ENCODE results near the gene SPRYD3. TPM values are rescaled to one million over a fixed set of nuclear protein-coding genes. Genes with fewer than 3 reads are reported as not detected.

Gene SPRYD3
- total RNA-seq, 1 donor from 2014 or later = 35.6 TPM

GRCh38 chr12:53107122-53107521 lies 27.9 kb upstream of the SPRYD3 start:
- DNase-seq = no peak
- Mint-ChIP-seq H3K27ac (no peak overlapping the region), H3K4me3 (no peak overlapping the region), H3K4me1 (peaks cover 16% of the 10 kb centered on the region), H3K9me3 (no peaks in the 10 kb centered on the region), H3K36me3 (ENCODE audit: low read depth) (no peaks in the 10 kb centered on the region), H3K27me3 (peaks cover 2% of the 10 kb centered on the region)
- intact Hi-C loops (cut with micrococcal nuclease) = no loop called here

- DNase-seq = no peak
- no peaks in the 10 kb centered on the region for H3K36me3 Mint-ChIP-seq (ENCODE audit: low read depth)
- H3K27me3 Mint-ChIP-seq = no peaks in the 10 kb centered on the region
- H3K27ac Mint-ChIP-seq = no peak overlapping the region
- H3K4me3 Mint-ChIP-seq = no peak overlapping the region
- H3K4me1 Mint-ChIP-seq = peaks cover 16% of the 10 kb centered on the region
- intact Hi-C loops (cut with micrococcal nuclease) = no loop called here
- H3K9me3 Mint-ChIP-seq = no peaks in the 10 kb centered on the region
Measured at GRCh38 chr12:53105712-53106439, 26.7 kb upstream of the SPRYD3 start.

- intact Hi-C loops (cut with micrococcal nuclease) = no loop called here
- H3K27ac Mint-ChIP-seq = no peak overlapping the region
- DNase-seq = no peak
Measured at GRCh38 chr12:53105256-53105655, 26.1 kb upstream of the SPRYD3 start.

GRCh38 chr12:53103860-53104305 lies 24.7 kb upstream of the SPRYD3 start:
- Mint-ChIP-seq H3K9me3 (no peaks in the 10 kb centered on the region), H3K27ac (peak overlapping the region; percentile 48), H3K4me1 (peaks cover 22% of the 10 kb centered on the region), H3K27me3 (peaks cover 3% of the 10 kb centered on the region), H3K4me3 (no peak overlapping the region), H3K36me3 (ENCODE audit: low read depth) (no peaks in the 10 kb centered on the region)
- DNase-seq = peak; percentile 68
- intact Hi-C loops (cut with micrococcal nuclease) = no loop called here

More at GRCh38 chr12:53105256-53105655, 26.1 kb upstream of the SPRYD3 start:
- Mint-ChIP-seq H3K36me3 (ENCODE audit: low read depth) (no peaks in the 10 kb centered on the region), H3K4me3 (no peak overlapping the region), H3K9me3 (no peaks in the 10 kb centered on the region), H3K4me1 (peaks cover 16% of the 10 kb centered on the region), H3K27me3 (no peaks in the 10 kb centered on the region)

- H3K9me3 Mint-ChIP-seq = no peaks in the 10 kb centered on the region
- H3K4me1 Mint-ChIP-seq = peaks cover 30% of the 10 kb centered on the region
- H3K27ac Mint-ChIP-seq = peak within 1 kb of the TSS; percentile 48
- H3K36me3 Mint-ChIP-seq (ENCODE audit: low read depth) = no peaks in the 10 kb centered on the region
- intact Hi-C loops (cut with micrococcal nuclease) = no loop called here
- peak within 1 kb of the TSS; percentile 7 for H3K4me3 Mint-ChIP-seq
- DNase-seq = peak; percentile 73
- H3K27me3 Mint-ChIP-seq = peaks cover 7% of the 10 kb centered on the region
Measured at GRCh38 chr12:53102883-53103807, 24.0 kb upstream of the SPRYD3 start, which contains the start of gene SOAT2. SOAT2 (plus strand) TSS chr12:53103486; CDS start chr12:53103578, 92 bp downstream.

GRCh38 chr12:53101931-53102781 lies 23.0 kb upstream of the SPRYD3 start:
- peaks cover 9% of the 10 kb centered on the region for H3K27me3 Mint-ChIP-seq
- no peak for DNase-seq
- H3K9me3 Mint-ChIP-seq = no peaks in the 10 kb centered on the region
- no peaks in the 10 kb centered on the region for H3K36me3 Mint-ChIP-seq (ENCODE audit: low read depth)
- peaks cover 33% of the 10 kb centered on the region for H3K4me1 Mint-ChIP-seq
- intact Hi-C loops (cut with micrococcal nuclease) = no loop called here
- no peak overlapping the region for H3K27ac Mint-ChIP-seq
- no peak overlapping the region for H3K4me3 Mint-ChIP-seq

GRCh38 chr12:53101266-53101665 lies 22.1 kb upstream of the SPRYD3 start:
- Mint-ChIP-seq H3K4me3 (no peak overlapping the region), H3K27me3 (peaks cover 17% of the 10 kb centered on the region), H3K27ac (no peak overlapping the region), H3K4me1 (peaks cover 40% of the 10 kb centered on the region), H3K9me3 (no peaks in the 10 kb centered on the region), H3K36me3 (ENCODE audit: low read depth) (no peaks in the 10 kb centered on the region)
- intact Hi-C loops (cut with micrococcal nuclease) = no loop called here
- DNase-seq = no peak

- Mint-ChIP-seq H3K27ac (no peak overlapping the region), H3K4me1 (peaks cover 40% of the 10 kb centered on the region), H3K9me3 (no peaks in the 10 kb centered on the region), H3K27me3 (peaks cover 21% of the 10 kb centered on the region), H3K4me3 (no peak overlapping the region), H3K36me3 (ENCODE audit: low read depth) (no peaks in the 10 kb centered on the region)
- intact Hi-C loops (cut with micrococcal nuclease) = no loop called here
- DNase-seq = no peak
Measured at GRCh38 chr12:53100466-53101151, 21.4 kb upstream of the SPRYD3 start.

GRCh38 chr12:53099071-53099882 lies 20.1 kb upstream of the SPRYD3 start:
- peak; percentile 96 for DNase-seq
- peaks cover 40% of the 10 kb centered on the region for H3K4me1 Mint-ChIP-seq
- peak overlapping the region; percentile 77 for H3K4me3 Mint-ChIP-seq
- H3K9me3 Mint-ChIP-seq = no peaks in the 10 kb centered on the region
- H3K27me3 Mint-ChIP-seq = peaks cover 23% of the 10 kb centered on the region
- intact Hi-C loops (cut with micrococcal nuclease) = loop anchor here (1.0 to 5.0 kb wide), 2 partner anchors 33 to 47 kb away; partner anchors contain the start of gene TNS2
- peak overlapping the region; percentile 58 for H3K27ac Mint-ChIP-seq
- no peaks in the 10 kb centered on the region for H3K36me3 Mint-ChIP-seq (ENCODE audit: low read depth)

GRCh38 chr12:53098354-53098981 lies 19.3 kb upstream of the SPRYD3 start:
- DNase-seq = no peak
- H3K9me3 Mint-ChIP-seq = no peaks in the 10 kb centered on the region
- H3K4me3 Mint-ChIP-seq = peak overlapping the region; percentile 77
- no peaks in the 10 kb centered on the region for H3K36me3 Mint-ChIP-seq (ENCODE audit: low read depth)
- H3K4me1 Mint-ChIP-seq = peaks cover 34% of the 10 kb centered on the region
- peak overlapping the region; percentile 54 for H3K27ac Mint-ChIP-seq
- peaks cover 23% of the 10 kb centered on the region for H3K27me3 Mint-ChIP-seq
- intact Hi-C loops (cut with micrococcal nuclease) = loop anchor here (1.0 to 5.0 kb wide), 2 partner anchors 19 to 46 kb away; partner anchors contain the start of genes SPRYD3 and TNS2

GRCh38 chr12:53097564-53098353 lies 18.6 kb upstream of the SPRYD3 start, which contains the start of gene IGFBP6:
IGFBP6 (plus strand) TSS chr12:53097667; CDS start chr12:53097718, 51 bp downstream.
- Mint-ChIP-seq H3K4me3 (peak within 1 kb of the TSS; percentile 85), H3K9me3 (no peaks in the 10 kb centered on the region), H3K4me1 (peaks cover 28% of the 10 kb centered on the region), H3K36me3 (ENCODE audit: low read depth) (no peaks in the 10 kb centered on the region), H3K27ac (peak within 1 kb of the TSS; percentile 54), H3K27me3 (peaks cover 25% of the 10 kb centered on the region)
- intact Hi-C loops (cut with micrococcal nuclease) = loop anchor here (1.0 to 5.0 kb wide), 2 partner anchors 18 to 45 kb away; partner anchors contain the start of genes SPRYD3 and TNS2
- peak; percentile 89 for DNase-seq

All from activated CD4-positive, alpha-beta T cell treated with anti-CD3 and anti-CD28 coated beads, Interleukin-2, amount 10 ng/mL, durations not matched to agents 24 days and 14 days (primary cell).